SK-N-SH (cell line): ENCODE results near the gene ZMYND15. TPM values are rescaled to one million over a fixed set of nuclear protein-coding genes. Genes with fewer than 3 reads are reported as not detected.

ENCODE experiments used
- CTCF ChIA-PET: fragments of 300-600, 350-600 bp; formaldehyde crosslinking; extraction: SDS; loops from one replicate; lab custom pipeline; 2021; lab: Yijun Ruan, JAX
- POLR2A ChIA-PET: fragments of 350-600 bp; sonication (Branson Sonifier 250); formaldehyde crosslinking; extraction: SDS; loops from one replicate; lab custom pipeline; 2020; ENCODE audit warnings: antibody characterized with exemption, inconsistent platforms; lab: Yijun Ruan, JAX
- DNase-seq: peaks from one replicate; pipeline ENCODE4 v3.0.0; 2012
- H2AFZ ChIP-seq: fragments of 200-600 bp; sonication (generic); 2 replicates; pipeline ENCODE4 v1.8.1; 2016; ENCODE audit warnings: antibody characterized with exemption, mild to moderate bottlenecking, low read depth
- H3F3A ChIP-seq: fragments of 200-600 bp; sonication (generic); replicated peaks from 2 replicates; pipeline ENCODE3; 2016; ENCODE audit warnings: antibody characterized with exemption, mild to moderate bottlenecking; ENCODE audit not compliant: insufficient read depth
- H3K27ac ChIP-seq, 2 experiments: fragments of 200-500 bp in 1 of 2; fragments of 200-600 bp in 1 of 2; sonication (Bioruptor generic) in 1 of 2; sonication (generic), shearing (Covaris generic) in 1 of 2; 2 replicates each; pipeline versions ENCODE4 v1.5.1 to v1.6.1; 2014 to 2016; ENCODE audit warnings: low read depth in 2 of 2, inconsistent platforms in 1 of 2, low read length in 1 of 2, mild to moderate bottlenecking in 1 of 2, mixed read lengths in 1 of 2
- H3K27me3 ChIP-seq: fragments of 200-600 bp; sonication (generic), shearing (Covaris generic); 2 replicates; pipeline ENCODE4 v1.6.1; 2016; ENCODE audit warnings: mixed run types; ENCODE audit not compliant: insufficient read depth
- H3K36me3 ChIP-seq, 2 experiments: fragments of 200-500 bp in 1 of 2; fragments of 200-600 bp in 1 of 2; sonication (Bioruptor generic) in 1 of 2; sonication (generic) in 1 of 2; replicated peaks in 1 of 2; 2 replicates each; pipeline versions ENCODE3 to v1.5.1; 2014 to 2016; ENCODE audit warnings: low read length in 1 of 2, mild to moderate bottlenecking in 1 of 2; ENCODE audit not compliant: insufficient read depth in 2 of 2, control insufficient read depth in 1 of 2
- H3K4me1 ChIP-seq, 2 experiments: fragments of 200-500 bp in 1 of 2; fragments of 200-600 bp in 1 of 2; sonication (Bioruptor generic) in 1 of 2; sonication (generic), shearing (Covaris generic) in 1 of 2; 2 replicates each; pipeline versions ENCODE4 v1.5.1 to v1.6.1; 2014 to 2016; ENCODE audit warnings: low read depth in 1 of 2, low read length in 1 of 2, mixed run types in 1 of 2; ENCODE audit not compliant: insufficient read depth in 2 of 2, control insufficient read depth in 1 of 2
- H3K4me2 ChIP-seq: fragments of 200-600 bp; sonication (generic), shearing (Covaris generic); 2 replicates; pipeline ENCODE4 v1.6.1; 2017; ENCODE audit warnings: mixed run types
- H3K4me3 ChIP-seq, 2 experiments: fragments of 200-500 bp in 1 of 2; fragments of 200-600 bp in 1 of 2; sonication (Bioruptor generic) in 1 of 2; sonication (generic), shearing (Covaris generic) in 1 of 2; 2 replicates each; pipeline versions ENCODE4 v1.5.1 to v1.8.1; 2014 to 2016; ENCODE audit warnings: low read depth in 2 of 2, inconsistent platforms in 1 of 2, low read length in 1 of 2, mild to moderate bottlenecking in 1 of 2, mixed read lengths in 1 of 2, moderate library complexity in 1 of 2
- H3K79me2 ChIP-seq: fragments of 200-600 bp; sonication (generic); 2 replicates; pipeline ENCODE4 v1.8.1; 2017; ENCODE audit warnings: mild to moderate bottlenecking; ENCODE audit not compliant: insufficient read depth
- H3K9ac ChIP-seq: fragments of 200-600 bp; sonication (generic); 2 replicates; pipeline ENCODE4 v1.6.1; 2017; ENCODE audit warnings: mixed run types
- H3K9me2 ChIP-seq: fragments of 200-600 bp; sonication (generic); 2 replicates; pipeline ENCODE4 v1.6.1; 2017; ENCODE audit warnings: mixed run types
- H3K9me3 ChIP-seq: fragments of 200-600 bp; sonication (generic); 2 replicates; pipeline ENCODE4 v1.6.1; 2017; ENCODE audit warnings: mixed run types, mild to moderate bottlenecking, moderate library complexity
- H4K20me1 ChIP-seq: fragments of 200-600 bp; sonication (generic); 2 replicates; pipeline ENCODE4 v1.6.1; 2017; ENCODE audit warnings: mild to moderate bottlenecking, mixed run types; ENCODE audit not compliant: insufficient read depth
- CHD2 ChIP-seq: fragments of 150-350 bp; IDR thresholded peaks from 2 replicates; pipeline ENCODE4 v1.6.1; 2018; ENCODE audit warnings: low read length; ENCODE audit not compliant: partially characterized antibody
- CTCF ChIP-seq: fragments of 200-600 bp; sonication (generic); IDR thresholded peaks from 2 replicates; pipeline ENCODE4 v1.6.1; 2017; ENCODE audit warnings: antibody characterized with exemption, mild to moderate bottlenecking, moderate library complexity
- FOSL2 ChIP-seq: IDR thresholded peaks from 2 replicates; pipeline ENCODE4 v1.4.0; 2012; ENCODE audit warnings: low read depth, mild to moderate bottlenecking, moderate library complexity, borderline replicate concordance
- FOXM1 ChIP-seq: IDR thresholded peaks from 2 replicates; pipeline ENCODE4 v1.4.0; 2012; ENCODE audit warnings: low read depth, mild to moderate bottlenecking
- GABPA ChIP-seq: IDR thresholded peaks from 2 replicates; pipeline ENCODE4 v1.4.0; 2012; ENCODE audit warnings: low read depth, mild to moderate bottlenecking
- GATA2 ChIP-seq: sonication (generic); formaldehyde crosslinking; IDR thresholded peaks from 2 replicates; pipeline ENCODE4 v1.5.0; 2020; ENCODE audit warnings: mild to moderate bottlenecking, missing genetic modification reagents
- NRF1 ChIP-seq: IDR thresholded peaks from 2 replicates; pipeline ENCODE4 v1.6.1; 2012; ENCODE audit warnings: low read depth, mild to moderate bottlenecking, low read length
- PBX3 ChIP-seq: IDR thresholded peaks from 2 replicates; pipeline ENCODE4; 2012
- RCOR1 ChIP-seq: fragments of 150-350 bp; IDR thresholded peaks from 2 replicates; pipeline ENCODE4 v1.6.1; 2017; ENCODE audit warnings: antibody characterized with exemption, low read length
- RXRA ChIP-seq: IDR thresholded peaks from 2 replicates; pipeline ENCODE4 v1.4.0; 2012; ENCODE audit warnings: low read depth, mild to moderate bottlenecking, borderline replicate concordance
- SIN3A ChIP-seq: IDR thresholded peaks from 2 replicates; pipeline ENCODE4 v1.6.1; 2012; ENCODE audit warnings: low read depth, mild to moderate bottlenecking, low read length, moderate library complexity, borderline replicate concordance
- SMC3 ChIP-seq: IDR thresholded peaks from 2 replicates; pipeline ENCODE4 v1.6.1; 2012; ENCODE audit warnings: low read depth, low read length, improper control_type of control experiment
- TAF1 ChIP-seq: IDR thresholded peaks from 2 replicates; pipeline ENCODE4 v1.6.1; 2012; ENCODE audit warnings: low read depth, mild to moderate bottlenecking, low read length, moderate library complexity, borderline replicate concordance
- TCF12 ChIP-seq: IDR thresholded peaks from 2 replicates; pipeline ENCODE4 v1.4.0; 2012
- WGBS: methylation state at CpG from one replicate; pipeline ENCODE4 v1.1.6; 2017; ENCODE audit warnings: low lambda C conversion rate; 5-methylcytosine and 5-hydroxymethylcytosine counted together
- polyA plus RNA-seq, 3 experiments: library from polyadenylated mRNA; depleted of rRNA; stranded (reverse); fragments of >200 nt; gene quantifications; 2 replicates each; pipeline ENCODE4 v1.2.3, GENCODE V29; 2012
- TF ChIP-seq, protein P1 (sequence below): IDR thresholded peaks from 2 replicates; pipeline ENCODE4 v1.4.0; 2012; ENCODE audit warnings: low read depth, borderline replicate concordance
- TF ChIP-seq, protein P2 (sequence below): fragments of 150-350 bp; IDR thresholded peaks from 2 replicates; pipeline ENCODE4 v1.6.1; 2016; ENCODE audit warnings: mild to moderate bottlenecking, low read depth, low read length

Gene ZMYND15
- polyA plus RNA-seq, 1 of the 3 experiments (the other 2 are of a cell fraction), result 0.08 TPM

GRCh38 chr17:4710693-4711634 is 28.7 kb upstream of the ZMYND15 start:
- H3K27ac ChIP-seq, result peak overlapping the region; percentile 32 to 39; a peak in 2 of 4 replicates
- H3K4me1 ChIP-seq, result peaks cover 0 to 20% of the 10 kb centered on the region in 2 experiments; a peak in 1 of 4 replicates
- WGBS, result 24% methylated on average over 29 of the region's 57 CpGs
- CTCF ChIA-PET, result interaction anchor here (0.6 to 3.8 kb wide), 12 partner anchors 13 to 171 kb away, joined by 3 to 20 read pairs (median 4); partner anchors contain the start of genes GLTPD2 and VMO1
- POLR2A ChIA-PET, result interaction anchor here (0.5 to 1.0 kb wide), 2 partner anchors 9 to 177 kb away, joined by 3 read pairs; no protein-coding TSS in a partner anchor
- no peaks in the 10 kb centered on the region for H3K9me3 ChIP-seq
- H3F3A ChIP-seq, result peaks cover 7% of the 10 kb centered on the region
- H4K20me1 ChIP-seq, result no peaks in the 10 kb centered on the region
- TF ChIP-seq, protein P1, sequence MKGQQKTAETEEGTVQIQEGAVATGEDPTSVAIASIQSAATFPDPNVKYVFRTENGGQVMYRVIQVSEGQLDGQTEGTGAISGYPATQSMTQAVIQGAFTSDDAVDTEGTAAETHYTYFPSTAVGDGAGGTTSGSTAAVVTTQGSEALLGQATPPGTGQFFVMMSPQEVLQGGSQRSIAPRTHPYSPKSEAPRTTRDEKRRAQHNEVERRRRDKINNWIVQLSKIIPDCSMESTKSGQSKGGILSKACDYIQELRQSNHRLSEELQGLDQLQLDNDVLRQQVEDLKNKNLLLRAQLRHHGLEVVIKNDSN, result no peak
- TF ChIP-seq GATA2 (CRISPR knock-in tag), result no peak
- no peak for TF ChIP-seq FOSL2
- no peak for TF ChIP-seq SIN3A
- TF ChIP-seq SMC3, result no peak
- no peak for TF ChIP-seq GABPA
- no peak for TF ChIP-seq NRF1
- no peak for TF ChIP-seq RXRA
- TF ChIP-seq TAF1, result no peak
- TF ChIP-seq CTCF, result no peak
- TF ChIP-seq TCF12, result no peak
- TF ChIP-seq, protein P2, sequence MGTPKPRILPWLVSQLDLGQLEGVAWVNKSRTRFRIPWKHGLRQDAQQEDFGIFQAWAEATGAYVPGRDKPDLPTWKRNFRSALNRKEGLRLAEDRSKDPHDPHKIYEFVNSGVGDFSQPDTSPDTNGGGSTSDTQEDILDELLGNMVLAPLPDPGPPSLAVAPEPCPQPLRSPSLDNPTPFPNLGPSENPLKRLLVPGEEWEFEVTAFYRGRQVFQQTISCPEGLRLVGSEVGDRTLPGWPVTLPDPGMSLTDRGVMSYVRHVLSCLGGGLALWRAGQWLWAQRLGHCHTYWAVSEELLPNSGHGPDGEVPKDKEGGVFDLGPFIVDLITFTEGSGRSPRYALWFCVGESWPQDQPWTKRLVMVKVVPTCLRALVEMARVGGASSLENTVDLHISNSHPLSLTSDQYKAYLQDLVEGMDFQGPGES, result no peak
- no peak for TF ChIP-seq RCOR1
- TF ChIP-seq FOXM1, result no peak
- no peak for TF ChIP-seq PBX3
- no peak for TF ChIP-seq CHD2
- peak overlapping the region; percentile 60 to 69 for H3K4me3 ChIP-seq
- H3K9me2 ChIP-seq, result no peaks in the 10 kb centered on the region
- DNase-seq, result peak; percentile 72
- H3K36me3 ChIP-seq, result no peaks in the 10 kb centered on the region
- H2AFZ ChIP-seq, result peak overlapping the region; percentile 86; the same call in 1 of the 2 replicates
- peak overlapping the region; percentile 92 for H3K4me2 ChIP-seq
- peak overlapping the region; percentile 61; the same call in 1 of the 2 replicates for H3K9ac ChIP-seq
- peaks cover 5% of the 10 kb centered on the region; the same call in 1 of the 2 replicates for H3K79me2 ChIP-seq
- H3K27me3 ChIP-seq, result no peaks in the 10 kb centered on the region
